Hindlimb muscle (tissue), 1 donor: ENCODE results near the gene AKAIN1. TPM values are rescaled to one million over a fixed set of nuclear protein-coding genes. Genes with fewer than 3 reads are reported as not detected.

Experiments
- DNase-seq: peaks from one replicate; pipeline ENCODE4 v3.0.0-alpha.2; 2013
- polyA plus RNA-seq: library from polyadenylated mRNA; unstranded; fragments of 120-200 nt; gene quantifications from one replicate; pipeline ENCODE4 v1.2.1, GENCODE V29; 2013; ENCODE audit not compliant: insufficient read length

Gene AKAIN1, protein sequence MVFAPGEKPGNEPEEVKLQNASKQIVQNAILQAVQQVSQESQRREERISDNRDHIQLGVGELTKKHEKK
- not detected for polyA plus RNA-seq

DNA sequence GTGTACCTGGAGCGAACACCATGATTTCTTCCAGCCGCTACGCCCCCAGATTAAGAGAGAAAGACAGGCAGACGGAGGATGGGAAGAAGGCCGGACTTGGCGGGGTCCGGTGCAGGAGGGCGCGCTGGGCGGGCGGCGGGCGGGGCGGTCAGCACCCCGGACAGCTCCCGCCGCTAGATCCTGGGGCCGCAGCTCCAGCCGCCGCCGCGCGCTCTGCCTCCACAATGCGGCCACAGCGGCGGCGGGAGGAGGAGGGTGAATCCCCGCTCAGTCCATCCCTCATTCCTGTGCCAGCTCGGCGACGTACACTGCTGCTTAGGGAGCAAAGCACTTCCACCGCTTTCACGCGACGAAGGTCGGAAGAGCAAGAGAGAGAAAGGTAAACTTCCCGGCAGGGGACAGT lies at the start of gene AKAIN1:
TSS of gene AKAIN1 (minus strand) at position 226 of the 403 bp plus-strand sequence. CDS start at position 22, 204 bp downstream.
- peak; percentile 47 for DNase-seq

DNA sequence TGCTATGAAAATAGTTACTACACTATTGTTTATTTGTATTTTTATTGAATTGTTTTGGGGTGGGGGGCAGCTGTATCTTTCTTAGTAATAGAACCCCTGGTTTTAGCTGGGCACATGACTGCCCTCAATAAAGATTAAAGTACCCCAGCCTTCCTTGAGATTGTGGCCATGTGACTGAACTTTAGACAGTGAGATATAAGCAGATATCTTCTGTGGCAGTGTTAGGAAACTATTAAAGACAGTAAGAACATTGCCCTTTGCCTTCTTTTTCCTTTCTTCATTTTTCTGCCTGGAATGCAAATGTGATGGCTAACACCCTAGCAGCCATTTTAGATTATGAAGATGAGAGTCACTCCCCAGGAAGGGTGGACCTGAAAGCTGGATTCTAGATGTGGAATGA lies 47.9 kb upstream of the AKAIN1 start:
- no peak for DNase-seq

DNA sequence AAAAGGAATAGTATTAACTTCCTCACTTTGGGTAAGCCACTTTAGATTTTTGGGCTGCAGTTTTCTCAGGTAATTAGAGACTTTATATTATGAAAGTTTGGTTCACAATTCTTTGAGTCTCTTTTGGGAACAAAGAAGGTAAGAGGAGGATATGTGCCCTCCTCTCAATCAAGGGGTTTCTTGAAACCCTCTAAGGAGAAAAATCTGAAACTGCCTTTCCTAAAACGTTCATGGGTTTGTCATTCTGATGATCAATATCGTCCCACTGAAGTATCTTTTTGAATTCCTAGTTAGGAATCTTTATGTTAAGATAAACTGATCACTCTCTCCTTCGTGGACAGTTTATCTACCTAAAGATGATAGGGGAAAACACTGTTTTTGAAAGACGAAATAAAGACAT lies 42.4 kb upstream of the AKAIN1 start:
- DNase-seq, result no peak

DNA sequence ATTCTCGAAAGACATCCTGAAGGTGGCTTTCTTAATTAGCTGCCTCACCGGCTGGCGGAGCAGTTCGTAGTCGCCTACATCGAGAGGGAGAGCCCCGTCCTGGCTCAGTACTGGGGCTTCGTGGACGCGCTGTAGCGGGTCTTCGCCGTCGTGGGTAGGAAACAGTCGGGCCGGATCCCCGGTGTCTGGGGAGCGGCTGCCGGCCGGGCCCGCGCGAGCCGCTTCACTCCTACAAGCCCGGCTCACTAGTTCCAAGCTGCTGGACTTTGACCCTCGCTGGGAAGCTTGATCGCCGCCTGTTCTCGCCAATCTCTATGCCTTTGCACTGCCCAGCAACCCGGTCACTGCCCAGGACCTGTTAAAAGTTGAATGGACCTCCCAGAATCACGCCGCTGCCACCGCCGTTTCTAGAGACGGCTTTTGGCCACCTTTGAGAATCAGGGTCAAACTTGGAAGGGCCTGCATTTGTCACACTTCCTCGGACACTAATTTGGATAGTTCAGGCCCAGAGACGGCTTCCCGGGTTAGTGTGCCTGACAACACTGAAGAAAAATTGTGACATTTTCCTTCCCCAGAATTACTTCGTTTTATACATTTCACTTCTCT lies 41.4 kb upstream of the AKAIN1 start:
- no peak for DNase-seq

DNA sequence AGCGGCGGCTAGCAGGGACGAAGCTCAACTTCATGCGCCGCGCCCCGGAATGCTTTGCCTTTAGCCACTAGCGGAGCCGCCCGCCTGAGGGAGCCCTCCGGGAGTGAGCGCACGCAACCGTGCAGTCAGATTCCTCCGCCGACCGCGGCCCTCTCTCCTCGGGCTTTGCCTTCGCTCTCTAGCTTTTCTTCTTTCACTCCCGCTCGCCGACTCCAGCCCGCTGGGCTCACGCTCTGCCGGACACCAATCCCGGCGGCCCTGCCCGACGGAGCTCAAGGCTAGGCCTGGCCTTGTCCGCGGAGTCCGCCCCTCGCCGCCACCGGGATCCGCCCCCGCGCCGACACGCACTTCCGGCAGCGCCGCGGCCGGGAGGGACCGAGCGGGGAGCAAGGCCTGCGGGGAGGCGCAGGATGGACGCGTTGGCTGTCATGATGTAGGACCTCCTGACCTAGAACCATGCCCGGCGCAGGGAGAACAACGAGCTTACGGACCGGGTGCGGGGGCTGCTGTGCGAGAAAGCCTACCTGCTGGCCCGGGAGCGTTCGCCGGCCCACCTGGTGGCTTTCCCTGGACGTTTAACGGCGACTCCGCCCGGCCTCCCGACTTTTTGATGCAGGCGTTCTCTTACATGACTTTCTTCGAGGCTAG lies 40.8 kb upstream of the AKAIN1 start:
- DNase-seq, result peak; percentile 94

DNA sequence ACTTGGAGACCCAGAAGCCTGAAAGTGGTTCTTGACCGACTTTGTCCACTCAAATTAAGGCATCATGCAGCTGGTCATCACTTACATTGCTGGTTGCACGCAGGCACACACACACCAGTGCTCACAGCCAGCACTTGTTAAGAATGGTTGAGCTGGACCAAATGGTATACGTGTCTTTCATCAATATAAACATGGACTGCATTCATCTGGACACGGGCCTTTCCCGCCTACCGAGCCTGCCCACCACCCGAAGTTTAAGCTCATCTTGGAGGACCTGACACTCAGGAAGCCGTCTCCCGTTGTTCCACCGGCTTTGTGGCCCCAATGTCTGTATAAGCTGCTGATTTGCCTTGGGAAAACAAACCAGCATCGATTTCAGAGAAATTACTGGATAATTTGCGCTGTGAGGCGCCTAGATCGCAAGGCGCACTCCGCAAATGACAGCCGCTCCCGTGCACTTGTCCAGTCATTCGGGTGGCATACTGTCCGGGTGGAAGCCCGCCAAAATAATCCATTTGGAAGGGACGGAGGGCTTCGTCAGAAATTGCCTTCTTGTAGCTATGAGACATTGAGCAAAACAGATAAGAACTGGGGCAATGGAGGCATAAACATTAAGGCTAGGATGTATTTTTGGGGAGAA lies 40.1 kb upstream of the AKAIN1 start:
- DNase-seq, result no peak

DNA sequence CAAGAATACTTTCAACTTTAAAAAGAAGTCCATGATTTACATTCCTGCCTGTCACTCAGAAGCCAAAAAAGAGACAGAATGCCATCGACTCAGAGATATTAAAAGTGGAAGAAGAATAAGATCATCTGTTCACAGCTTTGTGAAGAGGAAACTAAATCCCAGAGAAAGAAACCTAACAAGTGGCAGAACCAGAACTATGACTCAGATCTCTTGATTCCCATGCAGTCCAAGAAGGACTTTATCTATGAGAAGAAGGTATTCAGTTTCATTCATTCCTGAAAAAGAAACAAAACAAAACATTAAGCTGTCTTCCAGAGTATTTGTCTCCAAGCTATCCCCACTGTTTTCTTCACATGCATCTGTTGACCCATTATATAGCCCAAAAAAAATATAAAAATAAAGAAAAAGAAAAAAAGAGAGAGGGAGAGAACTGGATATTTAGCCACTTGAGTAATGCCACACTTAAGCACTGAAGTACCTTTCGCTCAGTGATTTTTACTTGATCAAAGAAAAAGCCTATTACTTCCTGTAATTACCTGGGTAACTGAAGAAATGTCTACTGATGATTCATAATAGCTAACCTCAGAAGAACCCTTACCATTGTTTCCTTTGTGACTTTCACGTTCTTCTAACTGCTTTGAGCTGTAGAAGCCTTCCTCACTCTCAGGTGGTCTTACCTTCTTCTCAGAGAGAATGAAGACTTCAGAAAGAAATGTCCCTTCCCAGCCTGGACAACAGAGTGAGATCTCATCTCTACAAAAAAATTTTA lies 17.7 kb upstream of the AKAIN1 start:
- DNase-seq, result no peak

DNA sequence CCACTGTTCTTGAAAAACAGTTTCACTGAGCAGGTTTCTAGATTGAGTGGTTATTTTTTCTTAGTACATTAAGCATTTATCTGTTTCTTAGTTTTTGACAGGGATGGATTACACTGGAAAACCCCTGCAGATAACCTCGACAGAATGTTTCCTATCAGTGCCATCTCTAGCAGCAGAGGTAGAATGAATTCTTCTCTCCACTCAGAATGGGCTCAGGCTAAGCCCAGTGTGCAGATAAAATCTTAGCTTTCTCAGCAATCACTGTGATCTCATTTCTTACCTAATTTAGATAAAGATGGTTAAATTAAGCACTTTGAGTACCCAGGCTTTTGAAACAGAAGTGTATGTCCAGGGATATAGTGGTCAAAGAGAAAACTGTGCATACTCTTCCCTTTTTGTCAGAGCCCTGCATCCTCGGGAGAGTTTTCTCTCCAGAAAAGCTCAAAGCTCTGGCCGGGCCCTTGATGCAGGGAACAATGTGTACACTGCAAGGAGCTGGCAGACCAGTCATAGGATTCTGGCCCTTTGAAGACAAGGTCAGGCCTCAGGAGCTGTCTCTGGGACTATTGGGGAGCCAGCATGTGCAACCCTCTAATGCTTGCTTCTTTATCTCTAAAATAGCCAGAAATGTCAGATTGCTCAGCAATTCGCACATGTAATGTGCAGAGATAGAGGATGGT lies 10.6 kb upstream of the AKAIN1 start:
- no peak for DNase-seq

DNA sequence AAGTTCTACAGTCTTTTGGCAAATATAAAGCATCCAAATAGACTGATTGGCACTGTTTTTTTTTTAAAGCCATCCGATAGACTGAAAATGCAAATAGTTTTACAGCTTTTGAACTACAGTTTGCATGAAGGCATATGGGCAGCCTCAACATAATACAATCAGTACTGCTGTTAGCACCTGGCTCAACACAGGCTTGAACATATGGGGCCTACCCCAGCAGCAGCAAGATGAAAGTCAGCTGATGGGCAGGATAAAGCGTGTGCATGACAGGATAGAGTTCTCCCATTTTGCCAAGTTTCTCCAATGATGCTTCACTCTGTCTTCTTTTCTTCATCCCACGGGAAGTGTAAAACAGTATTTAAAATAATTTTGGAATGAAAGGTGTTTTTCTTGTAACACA lies 1.3 kb upstream of the AKAIN1 start:
- DNase-seq, result no peak

DNA sequence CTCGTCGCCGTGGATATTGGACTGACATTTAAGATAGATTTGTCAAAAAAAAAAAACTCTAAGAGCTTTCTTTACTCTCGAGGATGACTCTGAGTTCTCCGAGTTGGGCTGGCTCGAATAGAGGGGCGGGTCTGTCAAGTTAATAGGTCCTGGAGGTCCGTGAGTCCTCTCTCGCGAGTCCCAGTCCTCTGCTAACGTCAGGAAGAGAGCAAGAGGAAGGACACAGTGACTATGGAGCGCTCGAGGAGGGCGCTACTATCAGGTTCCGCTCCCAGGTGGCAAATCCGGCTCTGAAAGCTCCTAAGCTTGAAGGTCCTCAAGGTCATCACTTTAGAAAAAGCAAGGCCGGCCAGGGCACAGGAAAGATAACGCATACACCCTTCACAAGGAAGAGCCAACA lies 404 bp upstream of the AKAIN1 start:
- no peak for DNase-seq

DNA sequence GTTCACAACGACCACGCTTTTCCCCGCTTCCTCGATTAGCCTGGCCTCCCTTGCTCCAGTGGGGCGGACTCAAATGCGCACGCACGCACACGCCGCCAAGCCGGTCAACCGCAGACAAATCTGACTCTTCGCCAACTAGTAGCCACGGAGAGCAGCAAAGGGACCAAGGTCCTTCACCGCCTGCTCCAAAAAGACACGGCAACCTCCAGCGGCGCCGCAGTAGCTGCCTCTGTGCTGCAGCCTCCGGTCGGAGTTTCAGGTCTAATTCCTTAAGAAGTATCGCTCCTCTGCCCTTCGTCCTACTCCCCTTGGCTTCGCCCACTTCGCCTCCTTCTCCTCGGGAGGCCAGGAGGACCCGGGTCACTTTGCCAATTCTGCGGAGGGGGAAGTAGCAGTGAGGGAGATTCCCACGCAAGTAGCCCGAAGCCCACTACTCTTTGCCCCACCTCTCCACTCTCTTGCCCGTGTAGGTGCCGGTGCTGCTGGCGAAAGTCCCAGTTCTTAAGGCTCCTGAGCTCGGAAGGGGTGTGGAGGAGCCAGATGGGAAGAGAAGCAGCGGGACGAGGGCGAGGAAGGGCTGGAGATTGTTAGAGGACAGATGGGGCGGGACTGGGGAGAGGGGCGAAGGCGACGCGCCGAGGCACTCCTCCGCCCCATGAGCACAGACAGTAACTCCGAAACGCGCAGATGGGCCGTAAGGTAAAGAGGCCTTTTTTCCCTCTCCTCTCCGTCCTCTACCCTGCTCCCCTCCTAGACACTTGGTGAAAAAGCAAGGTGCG lies 615 bp downstream of the AKAIN1 start:
- DNase-seq, result no peak

DNA sequence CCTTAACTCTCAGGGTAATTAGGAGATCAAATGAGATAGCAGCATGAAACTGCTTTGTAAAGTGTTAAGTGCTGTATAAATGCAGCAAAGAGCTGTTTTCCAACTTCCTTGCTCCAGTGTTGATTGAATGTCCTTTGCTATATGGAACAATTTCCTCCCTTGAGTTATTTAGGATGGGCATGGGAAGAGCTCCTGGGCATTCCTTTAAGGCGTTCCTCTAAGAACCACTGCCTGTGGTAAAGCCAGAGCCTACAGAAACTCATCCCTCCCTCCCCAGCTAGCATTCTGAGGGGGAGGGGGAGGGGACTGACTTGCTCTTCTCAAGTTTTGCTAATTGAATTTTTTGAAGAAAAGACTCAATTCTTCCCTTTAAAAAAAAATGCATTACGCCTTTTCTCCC lies 1.4 kb downstream of the AKAIN1 start:
- DNase-seq, result no peak

DNA sequence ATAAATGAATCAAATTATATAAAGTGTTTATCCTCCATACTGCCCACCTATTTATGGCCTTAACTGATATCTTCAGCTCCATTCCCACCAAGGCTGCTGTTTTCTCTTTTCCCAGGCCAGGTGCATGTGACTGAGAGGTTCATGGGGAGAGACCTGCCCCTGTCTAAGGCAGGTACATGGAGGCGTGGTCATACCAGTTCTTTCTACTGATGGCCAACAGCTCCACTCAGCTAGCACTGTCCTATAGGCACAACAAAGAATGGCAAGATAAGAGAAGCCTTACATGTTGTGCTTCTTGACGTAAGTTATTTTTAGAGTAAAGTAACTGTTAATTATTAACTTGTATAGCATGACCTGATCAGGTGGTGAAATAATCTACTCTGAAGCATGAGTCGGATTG lies 16.8 kb downstream of the AKAIN1 start:
- no peak for DNase-seq

DNA sequence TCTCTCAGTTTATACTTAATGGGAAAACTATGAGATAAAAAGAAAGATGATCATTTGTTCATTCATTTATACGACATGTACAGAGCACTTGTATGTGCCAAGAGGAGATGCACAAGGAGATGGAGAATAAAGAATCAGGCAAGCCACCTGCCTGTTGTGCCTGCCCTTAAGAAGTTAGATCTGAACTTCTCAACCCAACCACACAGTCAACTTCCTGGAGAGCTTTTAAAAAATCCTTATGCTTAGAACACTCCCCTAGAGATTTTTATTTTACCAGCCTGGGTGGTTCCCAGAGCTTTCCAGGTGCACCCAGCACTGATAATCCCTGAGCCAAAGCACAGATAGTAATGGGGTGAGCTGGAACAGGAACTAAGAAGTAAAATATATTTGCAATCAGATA lies 18.5 kb downstream of the AKAIN1 start:
- DNase-seq, result no peak

DNA sequence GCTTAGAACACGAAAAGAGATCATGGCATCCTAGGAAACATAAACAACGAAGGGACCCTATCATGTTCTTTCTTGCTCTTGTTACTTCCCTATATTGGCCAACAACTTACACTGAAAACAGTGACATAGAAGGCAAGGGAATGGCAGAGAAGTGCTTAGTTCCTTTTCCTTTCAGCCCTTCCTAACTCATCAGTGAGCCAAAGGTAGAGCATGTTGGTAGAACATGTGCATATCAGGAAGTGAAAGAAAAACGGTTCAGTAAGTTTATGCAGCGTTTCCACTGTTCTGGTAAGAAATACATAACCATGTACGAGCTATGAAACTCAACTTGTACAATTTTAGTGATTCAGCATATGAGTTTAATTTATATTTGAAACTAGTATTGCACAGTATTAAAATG lies 21.7 kb downstream of the AKAIN1 start:
- DNase-seq, result no peak

DNA sequence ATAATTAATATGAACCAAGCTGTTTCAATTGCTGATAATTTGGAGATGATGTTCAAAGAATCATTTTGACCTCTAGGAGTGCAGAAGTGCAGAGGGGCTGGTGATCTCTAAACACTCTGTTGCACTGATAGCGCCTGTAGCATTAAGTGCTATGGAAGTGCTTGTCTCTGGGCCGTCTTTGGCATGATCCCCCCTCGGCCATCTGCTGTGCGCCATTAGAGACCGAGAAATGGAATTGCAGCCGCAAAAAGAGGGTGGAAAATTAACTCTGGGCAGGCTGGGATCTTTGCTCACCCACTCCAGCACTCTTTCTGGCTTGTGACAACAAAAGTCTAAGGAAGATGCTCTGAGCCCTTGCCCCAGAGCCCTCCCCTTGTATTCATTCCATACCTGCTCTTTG lies 23.4 kb downstream of the AKAIN1 start:
- DNase-seq, result no peak

DNA sequence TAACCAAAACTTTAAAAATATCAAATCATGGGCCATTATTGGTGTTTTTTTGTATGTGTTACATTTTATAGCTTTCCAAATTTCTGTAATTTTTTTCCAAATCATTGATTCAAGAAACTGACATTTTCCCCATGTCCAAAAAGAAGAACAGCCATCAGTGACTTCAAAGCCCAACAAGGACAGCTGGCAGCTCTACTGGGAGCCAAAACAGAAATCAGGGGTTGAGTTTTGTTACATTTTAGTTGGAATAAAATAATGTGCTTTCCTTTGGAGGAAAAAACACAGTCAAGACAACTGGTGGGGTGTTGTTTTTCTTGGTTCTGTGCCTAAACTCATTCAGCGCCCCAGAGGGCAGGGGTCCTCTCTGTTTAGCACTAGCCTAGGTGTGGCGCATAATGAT lies 23.8 kb downstream of the AKAIN1 start:
- DNase-seq, result no peak

DNA sequence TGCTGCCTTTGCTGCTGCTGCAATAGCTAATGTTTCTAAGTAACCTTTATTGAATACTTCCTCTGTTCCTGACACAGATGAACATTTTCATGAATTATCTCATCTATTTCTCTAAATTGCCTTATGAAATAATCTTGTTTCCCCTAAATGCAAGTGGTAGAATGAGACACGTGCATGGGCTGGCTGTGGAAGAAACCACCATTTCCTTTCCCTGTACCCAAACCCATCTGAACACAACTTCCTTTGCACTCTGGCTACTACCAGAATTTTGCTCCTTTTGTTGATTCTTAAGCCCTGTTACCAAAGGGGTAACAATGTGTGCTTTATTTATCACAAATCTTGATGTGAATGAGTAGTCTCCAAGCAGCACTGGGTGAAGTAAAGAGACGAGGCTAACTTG lies 29.2 kb downstream of the AKAIN1 start:
- no peak for DNase-seq

DNA sequence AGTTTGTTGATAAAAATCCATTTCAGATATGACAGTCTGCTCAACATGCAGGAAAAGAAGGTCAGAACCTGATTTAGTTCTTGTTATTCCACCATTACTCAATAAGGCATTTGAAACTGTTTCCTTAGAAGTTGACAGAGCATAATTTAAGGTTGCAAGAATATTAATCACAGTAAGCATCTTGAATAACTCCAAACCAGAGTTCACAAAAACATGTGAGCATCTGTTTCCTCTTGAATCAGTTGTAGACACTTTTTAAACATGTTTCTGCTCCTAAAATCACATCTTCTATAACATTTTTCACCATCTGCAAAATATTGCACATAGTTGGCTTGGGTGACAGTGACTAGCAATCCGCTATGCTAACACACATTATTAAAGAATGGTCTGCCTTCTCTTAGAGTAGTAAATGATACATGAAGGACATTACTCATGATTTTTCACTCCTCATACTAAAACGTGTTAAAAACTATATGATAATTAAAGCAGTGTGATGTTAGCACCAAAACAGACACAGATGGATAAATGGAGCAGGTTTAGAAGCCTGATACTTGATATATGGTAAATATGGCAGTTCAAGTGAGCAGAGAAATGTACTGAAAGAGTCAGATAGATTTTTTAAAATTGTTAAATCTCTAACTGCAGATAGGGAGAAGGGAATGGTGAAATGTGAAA lies 30.3 kb downstream of the AKAIN1 start:
- no peak for DNase-seq

DNA sequence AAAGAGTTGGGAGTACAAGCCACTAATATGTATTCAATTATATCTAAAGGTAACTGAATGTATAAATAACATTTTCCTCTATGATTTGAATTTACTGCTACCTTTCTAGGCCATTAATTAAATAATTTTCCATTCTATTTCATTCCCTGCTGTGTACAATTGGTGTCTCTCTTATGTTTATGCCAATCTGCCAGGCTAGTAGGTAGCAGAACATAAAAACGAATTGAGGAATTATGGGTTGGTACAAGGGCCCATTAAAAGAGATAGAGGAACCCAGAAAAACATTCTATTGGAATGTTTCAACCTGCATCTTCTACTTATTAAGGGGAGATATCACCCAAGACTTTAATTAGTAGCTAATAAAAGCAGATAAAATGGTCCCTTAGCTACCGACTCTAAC lies 32.2 kb downstream of the AKAIN1 start:
- DNase-seq, result no peak

DNA sequence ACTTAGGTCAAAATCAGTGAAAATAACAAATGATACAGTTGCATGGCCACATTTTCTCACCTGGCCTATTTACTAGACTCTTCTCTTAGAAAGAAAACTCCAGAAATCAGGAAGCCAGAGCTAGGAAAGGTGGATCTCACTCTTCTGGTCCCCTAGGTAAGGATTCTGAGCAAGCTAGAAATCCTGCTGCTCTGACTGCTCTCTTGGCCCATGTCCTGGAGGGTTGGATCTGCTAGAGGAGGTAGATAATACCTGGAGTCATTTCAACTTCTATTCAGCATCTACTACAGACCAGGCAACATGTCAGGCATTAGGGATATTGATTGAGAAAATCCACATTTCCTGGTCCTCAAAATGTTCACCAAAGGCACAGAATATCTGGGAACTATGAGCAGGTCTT lies 34.9 kb downstream of the AKAIN1 start:
- no peak for DNase-seq
